Measurements from ENCODE around the gene COL8A1. TPM values are rescaled to one million over a fixed set of nuclear protein-coding genes. Genes with fewer than 3 reads are reported as not detected.

COL8A1 gene
- total RNA-seq, 1 donor from 2014 or later: 23.1 TPM

GRCh38 chr3:99808163-99808794, 169.9 kb downstream of the COL8A1 start:
- intact Hi-C loops (cut with DNase I): no loop called here
- H3K9me3 ChIP-seq: no peaks in the 10 kb centered on the region
- H3K4me1 ChIP-seq: no peaks in the 10 kb centered on the region
- no peak for DNase-seq (ENCODE audit: extremely low spot score in 2 of 2)
- no peaks in the 10 kb centered on the region for H3K36me3 ChIP-seq
- no peak overlapping the region for H3K4me3 ChIP-seq
- no peak overlapping the region for H3K27ac ChIP-seq
- TF ChIP-seq CTCF (IDR thresholded peaks at IDR 0.05) (peak in 2 of 3 experiments; percentile 46 to 66), POLR2AphosphoS5 (IDR thresholded peaks at IDR 0.05; ENCODE audit: insufficient read depth in 1 of 2, low read depth in 1 of 2) (no peak)
- H3K27me3 ChIP-seq: no peaks in the 10 kb centered on the region

- Histone ChIP-seq H3K4me1 (no peaks in the 10 kb centered on the region), H3K27me3 (no peaks in the 10 kb centered on the region), H3K9me3 (no peaks in the 10 kb centered on the region), H3K36me3 (no peaks in the 10 kb centered on the region), H3K4me3 (no peak overlapping the region), H3K27ac (no peak overlapping the region)
- intact Hi-C loops (cut with DNase I): no loop called here
- no peak for DNase-seq (ENCODE audit: extremely low spot score in 2 of 2)
- no peak for TF ChIP-seq POLR2AphosphoS5 (IDR thresholded peaks at IDR 0.05; ENCODE audit: insufficient read depth in 1 of 2, low read depth in 1 of 2)
Measured at GRCh38 chr3:99809565-99809964, 171.2 kb downstream of the COL8A1 start.

- intact Hi-C loops (cut with DNase I): no loop called here
- Histone ChIP-seq H3K9me3 (no peaks in the 10 kb centered on the region), H3K4me1 (no peaks in the 10 kb centered on the region), H3K27me3 (no peaks in the 10 kb centered on the region), H3K27ac (no peak overlapping the region), H3K4me3 (no peak overlapping the region), H3K36me3 (no peaks in the 10 kb centered on the region)
- DNase-seq (ENCODE audit: extremely low spot score in 2 of 2): no peak
- TF ChIP-seq POLR2AphosphoS5 (IDR thresholded peaks at IDR 0.05; ENCODE audit: insufficient read depth in 1 of 2, low read depth in 1 of 2) (no peak), CTCF (IDR thresholded peaks at IDR 0.05) (no peak), POLR2A (IDR thresholded peaks at IDR 0.05) (no peak)
Measured at GRCh38 chr3:99810403-99810802, 172.0 kb downstream of the COL8A1 start.

- H3K9me3 ChIP-seq: no peaks in the 10 kb centered on the region
- H3K36me3 ChIP-seq: no peaks in the 10 kb centered on the region
- peaks cover 16% of the 10 kb centered on the region for H3K4me1 ChIP-seq
- peak overlapping the region; percentile 82 for H3K27ac ChIP-seq
- intact Hi-C loops (cut with DNase I): no loop called here
- TF ChIP-seq POLR2AphosphoS5 (IDR thresholded peaks at IDR 0.05; ENCODE audit: insufficient read depth in 1 of 2, low read depth in 1 of 2) (no peak), CTCF (IDR thresholded peaks at IDR 0.05) (no peak), POLR2A (IDR thresholded peaks at IDR 0.05) (no peak)
- H3K4me3 ChIP-seq: peak overlapping the region; percentile 70 to 73
- no peak for DNase-seq (ENCODE audit: extremely low spot score in 2 of 2)
- H3K27me3 ChIP-seq: no peaks in the 10 kb centered on the region
Measured at GRCh38 chr3:99817047-99817436, 178.6 kb downstream of the COL8A1 start.

- peak within 1 kb of the TSS; percentile 82 for H3K27ac ChIP-seq
- no peaks in the 10 kb centered on the region for H3K36me3 ChIP-seq
- DNase-seq (ENCODE audit: extremely low spot score in 2 of 2): peak in 1 of 2 donors; percentile 96
- H3K4me1 ChIP-seq: peaks cover 16% of the 10 kb centered on the region
- no peaks in the 10 kb centered on the region for H3K27me3 ChIP-seq
- intact Hi-C loops (cut with DNase I): no loop called here
- peak in 1 of 3 experiments; percentile 34 for TF ChIP-seq CTCF (IDR thresholded peaks at IDR 0.05)
- peak in 1 of 2 donors; percentile 29 for TF ChIP-seq POLR2A (IDR thresholded peaks at IDR 0.05)
- TF ChIP-seq POLR2AphosphoS5 (IDR thresholded peaks at IDR 0.05; ENCODE audit: insufficient read depth in 1 of 2, low read depth in 1 of 2): peak; percentile 89 to 91
- H3K9me3 ChIP-seq: no peaks in the 10 kb centered on the region
- peak within 1 kb of the TSS; percentile 70 to 73 for H3K4me3 ChIP-seq
Measured at GRCh38 chr3:99817437-99818240, 179.2 kb downstream of the COL8A1 start, which contains the start of gene CMSS1. Gene CMSS1, plus strand, starts transcription at chr3:99817862.

Measured in vagina (tissue), 2 donors.